Iris pigment epithelial cell (primary cell): ENCODE data around the gene HK2.

Experiments
- DNase-seq: peaks from one replicate; pipeline ENCODE4 v3.0.0-alpha.2; 2011; ENCODE audit warnings: low read depth

The HK2 gene

DNA sequence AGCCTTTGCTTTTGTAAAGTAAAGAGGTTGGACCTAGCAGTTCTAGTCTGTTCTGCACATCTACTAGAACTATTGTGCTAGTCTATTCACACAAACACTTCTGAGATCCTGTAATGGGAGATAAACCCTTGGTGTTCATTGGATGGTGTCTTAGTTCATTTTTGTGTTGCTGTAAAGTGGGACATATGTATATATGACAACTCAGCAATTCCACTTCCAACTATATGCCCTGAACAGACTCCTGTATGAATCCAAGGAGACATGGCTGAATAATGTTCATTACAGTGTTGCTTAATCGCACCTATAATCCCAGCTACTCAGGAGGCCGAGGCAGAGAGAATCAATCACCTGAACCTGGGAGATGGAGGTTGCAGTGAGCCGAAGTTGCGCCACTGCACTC lies 23.3 kb downstream of the HK2 start:
- DNase-seq: no peak

GRCh38 chr2:74857725-74858124 lies 23.8 kb downstream of the HK2 start:
- DNase-seq: no peak

DNA sequence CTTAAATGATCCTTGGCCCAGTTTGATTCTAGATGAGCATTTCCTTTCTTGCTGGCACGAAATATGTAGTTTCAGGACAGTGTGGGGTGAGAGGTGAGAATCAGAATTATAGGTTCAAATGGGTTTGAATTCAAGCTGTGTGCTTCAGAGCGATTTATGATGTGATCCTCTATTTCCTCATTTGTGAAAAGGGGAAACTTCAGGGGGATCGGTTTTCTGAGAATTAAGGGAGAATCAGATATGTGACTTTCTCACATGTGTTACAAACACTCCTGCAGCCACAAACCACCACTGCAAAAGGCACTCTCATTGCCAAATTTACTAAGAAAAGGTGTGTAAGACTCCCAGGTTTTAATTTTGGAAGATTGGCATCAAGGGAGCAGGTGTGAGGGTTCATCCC lies 24.4 kb downstream of the HK2 start:
- no peak for DNase-seq

DNA sequence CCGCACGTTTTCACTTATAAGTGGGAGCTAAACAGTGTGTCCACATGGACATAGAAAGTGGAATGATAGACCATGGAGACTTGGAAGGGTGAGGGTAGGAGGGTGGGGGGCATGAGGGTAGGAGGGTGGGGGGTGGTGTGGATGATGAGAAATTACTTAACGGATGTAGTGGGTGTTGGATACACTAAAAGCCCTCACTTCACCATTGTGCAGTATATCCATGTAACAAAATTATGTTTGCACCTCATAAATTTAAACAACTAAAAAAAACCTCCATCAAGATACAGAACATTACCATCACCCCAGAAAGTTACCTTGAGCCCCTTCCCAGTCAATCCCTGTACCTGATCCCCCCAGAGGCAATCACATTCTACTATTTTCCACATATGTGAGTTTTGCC lies 26.2 kb downstream of the HK2 start:
- no peak for DNase-seq

GRCh38 chr2:74860521-74860920 lies 26.6 kb downstream of the HK2 start:
- DNase-seq: peak; percentile 59

DNA sequence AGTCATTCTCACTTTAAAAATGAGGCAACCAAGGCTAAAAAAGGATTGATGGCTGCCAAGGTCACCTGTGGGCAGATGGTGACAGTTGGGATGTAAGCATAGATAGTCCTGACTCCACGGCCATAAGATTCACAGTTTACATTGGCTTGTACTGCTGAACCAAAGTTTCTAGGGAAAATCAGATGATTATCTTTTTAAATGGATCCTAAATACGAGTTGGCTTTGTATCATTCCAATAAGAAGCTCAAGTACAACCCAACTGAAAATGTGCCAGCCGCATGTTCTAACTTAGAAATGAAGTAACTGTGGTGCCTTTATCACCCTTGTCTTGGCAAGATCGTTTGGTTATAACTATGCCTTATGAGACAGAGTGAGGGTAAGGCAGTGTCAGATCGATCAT lies 27.6 kb downstream of the HK2 start:
- DNase-seq: no peak

- DNase-seq: no peak
Observed at GRCh38 chr2:74862020-74862964, 28.4 kb downstream of the HK2 start.

DNA sequence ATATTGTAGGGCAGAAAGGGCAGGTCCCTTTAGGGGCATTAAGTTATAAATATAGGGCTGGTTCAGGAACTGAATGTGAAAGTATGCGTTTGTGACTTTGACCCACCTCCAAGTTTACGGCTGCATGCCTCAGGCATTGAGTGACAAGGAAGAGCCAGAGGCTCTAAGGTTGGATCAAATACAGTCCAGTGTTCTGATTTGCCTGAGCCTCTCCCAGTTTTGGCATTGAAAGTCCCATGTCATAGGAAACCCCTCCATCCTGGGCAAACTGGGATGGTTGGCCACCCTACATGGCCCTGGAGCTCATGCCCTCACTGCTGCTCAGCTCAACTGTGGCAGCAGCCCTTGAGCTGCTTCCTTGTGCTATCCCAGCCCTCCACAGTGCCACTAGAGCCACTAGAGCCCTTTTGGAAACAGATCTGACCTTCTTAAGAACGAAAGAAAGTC lies 29.9 kb downstream of the HK2 start:
- no peak for DNase-seq

DNA sequence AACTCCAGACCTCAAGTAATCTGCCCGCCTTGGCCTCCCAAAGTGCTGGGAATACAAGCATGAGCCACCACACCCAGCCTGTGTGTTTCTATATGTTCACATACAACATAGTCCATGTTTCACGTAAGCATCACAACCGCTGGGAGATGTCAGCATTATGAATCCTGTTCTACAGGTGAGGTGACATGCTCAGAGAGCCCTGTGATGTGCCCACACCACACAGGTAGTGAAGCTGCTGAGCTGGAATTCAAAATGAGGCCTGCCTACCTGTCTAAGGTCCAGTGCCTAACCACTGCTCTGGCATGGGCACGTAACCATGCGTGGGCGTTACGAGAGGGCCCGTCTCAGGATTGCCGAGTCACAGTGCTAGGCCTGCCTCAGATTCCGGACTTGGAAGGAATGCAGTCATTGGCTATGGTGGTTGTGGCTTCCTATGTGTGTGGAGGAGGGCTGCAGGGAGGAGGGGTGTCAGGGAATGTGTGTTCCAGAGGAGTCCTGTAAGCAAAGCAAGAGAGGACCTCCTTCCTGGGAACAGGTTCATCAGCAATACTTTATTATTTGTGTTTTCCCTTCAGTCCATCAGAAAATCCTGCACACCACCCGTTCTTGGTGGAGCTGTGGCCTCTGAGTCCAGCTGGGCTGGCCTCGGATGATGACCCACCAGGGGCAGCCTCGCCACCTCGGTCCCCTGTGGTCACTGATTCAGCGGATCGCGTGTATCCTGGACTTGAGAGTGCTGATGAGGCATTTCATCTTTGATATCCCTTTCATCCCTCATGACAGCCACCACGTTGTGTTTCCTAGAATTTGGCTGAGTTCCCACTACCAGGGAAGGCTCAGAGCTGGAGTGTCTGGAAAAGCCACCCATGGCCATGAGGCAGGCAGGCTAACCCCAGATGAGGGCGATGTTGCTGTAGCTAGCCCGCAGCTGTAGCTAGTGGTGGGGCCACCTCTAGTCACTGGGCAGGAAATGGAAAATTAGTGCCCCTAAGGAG lies 31.1 kb downstream of the HK2 start:
- DNase-seq: no peak

- no peak for DNase-seq
Observed at GRCh38 chr2:74865770-74866674, 32.1 kb downstream of the HK2 start.

GRCh38 chr2:74867841-74868658 lies 34.1 kb downstream of the HK2 start:
- DNase-seq: peak; percentile 85

- DNase-seq: no peak
Observed at GRCh38 chr2:74869517-74869916, 35.6 kb downstream of the HK2 start.

GRCh38 chr2:74870951-74871350 lies 37.0 kb downstream of the HK2 start:
- no peak for DNase-seq

- no peak for DNase-seq
Observed at GRCh38 chr2:74871414-74871813, 37.5 kb downstream of the HK2 start.

GRCh38 chr2:74872389-74872836 lies 38.5 kb downstream of the HK2 start:
- peak; percentile 61 for DNase-seq

DNA sequence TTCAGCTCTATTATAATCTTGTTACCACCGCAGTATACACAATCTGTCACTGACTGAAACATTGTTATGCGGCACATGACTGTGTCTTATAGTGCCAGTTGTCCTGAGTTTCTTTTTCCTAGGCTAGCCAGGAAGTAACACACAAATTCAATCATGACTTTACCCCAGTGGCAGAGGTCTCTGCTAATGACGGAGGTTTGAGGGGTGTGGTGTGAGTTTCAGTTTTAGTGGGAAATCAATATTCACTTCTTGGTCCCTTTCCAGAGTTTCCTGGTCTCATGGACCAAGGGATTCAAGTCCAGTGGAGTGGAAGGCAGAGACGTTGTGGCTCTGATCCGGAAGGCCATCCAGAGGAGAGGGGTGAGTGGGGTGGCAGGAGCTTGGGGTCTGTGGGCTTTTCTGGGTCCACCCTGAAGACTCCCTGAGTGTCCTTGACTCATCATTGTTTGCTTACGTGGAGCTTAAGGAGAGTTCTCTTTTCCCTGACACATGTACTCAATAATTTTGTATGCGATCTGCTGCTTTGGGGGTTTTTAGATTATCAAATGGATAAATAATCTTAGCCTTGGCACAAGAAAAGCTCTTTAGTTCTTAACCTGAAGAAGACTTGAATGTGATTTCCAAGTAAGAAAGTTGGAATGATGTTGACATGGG lies 39.2 kb downstream of the HK2 start:
- DNase-seq: no peak

DNA sequence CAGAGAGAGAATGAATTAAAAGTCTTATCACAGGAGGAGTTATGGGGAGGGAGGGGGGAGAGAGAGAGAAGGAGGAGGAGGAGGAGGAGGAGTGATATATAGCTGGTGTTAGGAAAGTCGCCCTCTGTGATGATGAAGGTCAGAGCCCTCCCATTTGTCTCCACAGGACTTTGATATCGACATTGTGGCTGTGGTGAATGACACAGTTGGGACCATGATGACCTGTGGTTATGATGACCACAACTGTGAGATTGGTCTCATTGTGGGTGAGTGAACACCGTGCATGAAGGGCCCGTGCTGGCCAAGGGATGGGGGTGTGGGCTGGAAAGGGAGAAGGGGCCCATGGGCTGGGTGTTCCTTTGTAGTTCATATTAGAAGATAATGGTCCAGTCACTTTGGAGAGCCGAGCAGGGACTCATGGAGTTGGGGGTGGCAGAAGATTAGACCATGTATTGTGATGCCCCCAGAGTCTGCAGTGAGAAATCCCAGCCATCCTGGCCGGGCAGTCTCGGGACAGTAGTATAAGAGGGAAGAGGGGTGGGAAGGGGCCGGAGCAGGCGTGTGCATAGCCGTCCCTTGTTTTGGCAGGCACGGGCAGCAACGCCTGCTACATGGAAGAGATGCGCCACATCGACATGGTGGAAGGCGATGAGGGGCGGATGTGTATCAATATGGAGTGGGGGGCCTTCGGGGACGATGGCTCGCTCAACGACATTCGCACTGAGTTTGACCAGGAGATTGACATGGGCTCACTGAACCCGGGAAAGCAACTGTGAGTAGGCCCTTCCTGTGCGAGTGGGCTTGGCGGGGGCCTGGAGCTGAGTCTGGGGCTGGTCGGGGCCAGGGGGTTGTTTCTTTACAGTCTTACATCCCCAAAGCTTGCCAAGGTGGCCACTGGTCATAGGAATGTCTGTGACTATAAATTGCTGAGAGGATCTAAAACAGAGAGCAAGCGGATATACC lies 40.0 kb downstream of the HK2 start:
- DNase-seq: no peak

DNA sequence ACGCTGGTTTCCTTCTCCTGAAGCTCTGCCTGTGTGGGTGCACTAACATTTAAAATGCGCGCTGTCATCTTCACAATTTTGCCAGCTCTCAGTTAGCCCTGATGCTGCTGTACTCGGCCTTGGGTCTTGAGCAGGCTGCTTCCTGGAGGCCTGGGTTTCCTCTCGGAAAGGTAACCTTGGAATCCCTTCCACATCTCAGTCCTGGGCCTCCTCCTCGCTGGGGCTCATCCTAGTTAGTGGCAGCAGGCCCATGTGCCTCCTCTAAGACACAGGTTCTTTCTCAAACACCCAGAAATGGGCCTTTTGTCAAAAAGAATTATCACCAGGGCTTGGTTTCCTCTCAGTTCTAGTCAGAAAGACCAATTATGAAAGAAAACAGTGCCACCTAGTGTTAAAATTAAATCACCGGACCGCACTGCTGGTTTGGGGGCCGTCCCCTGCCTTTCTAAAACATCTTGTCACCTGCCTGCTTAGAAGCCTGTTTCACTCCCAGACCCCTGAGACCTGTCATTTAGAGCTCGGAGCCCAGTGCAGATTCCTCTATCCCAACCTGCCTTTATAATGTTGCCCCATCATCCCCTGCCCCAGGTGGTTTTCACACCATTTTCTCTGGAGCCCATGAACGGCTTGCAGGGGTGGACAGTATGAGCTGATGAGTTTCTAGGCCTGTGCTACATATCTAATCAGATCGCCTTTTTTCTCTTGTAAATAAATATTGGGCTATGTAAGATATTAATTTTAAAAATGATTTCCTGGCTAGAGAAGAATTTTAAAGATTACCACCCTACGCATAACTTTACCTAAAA lies 42.4 kb downstream of the HK2 start:
- DNase-seq: peak; percentile 52
